ENCODE measurements around the gene CNTNAP2.
"Not testable (repeated sequence)": the region's sequence is repeated elsewhere in the genome, so short reads cannot be mapped to it uniquely, and the experiment has no call there.

CNTNAP2 gene

DNA sequence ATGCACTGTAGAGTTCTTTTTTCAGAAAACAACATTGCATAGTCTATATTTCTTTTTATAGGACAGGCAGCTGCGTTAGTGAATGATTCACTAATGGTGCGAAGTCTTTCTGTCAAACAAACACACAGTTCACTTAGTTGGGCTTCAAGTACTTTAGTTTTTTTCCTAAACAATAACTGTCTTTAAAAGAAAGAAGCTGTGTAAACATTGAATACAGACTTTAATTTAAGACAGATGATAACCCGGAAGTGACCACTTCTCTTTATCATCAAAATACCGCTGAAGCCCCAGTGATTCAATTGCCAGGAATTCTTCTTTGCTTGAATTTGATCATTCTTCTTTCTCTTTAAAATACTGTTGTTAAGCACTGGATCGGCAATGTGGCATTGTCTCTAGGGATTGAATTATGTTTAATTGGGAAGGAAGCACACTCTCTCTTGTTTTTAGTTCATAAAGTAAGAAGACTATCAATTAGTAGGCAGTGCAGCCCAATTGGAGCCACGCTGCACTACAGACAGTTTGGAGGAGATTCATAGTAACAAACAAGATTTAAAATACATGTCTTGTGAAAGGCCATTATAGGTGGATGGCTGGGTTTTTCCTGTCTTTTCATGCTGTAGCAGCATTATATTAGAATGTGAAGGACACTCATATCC lies 30.4 kb downstream of the CNTNAP2 start:
- no peak for DNase-seq (ENCODE audit: extremely low read depth in 1 of 2, low read depth in 1 of 2)

GRCh38 chr7:146150153-146150552 lies 33.6 kb downstream of the CNTNAP2 start:
- no peak for DNase-seq (ENCODE audit: extremely low read depth in 1 of 2, low read depth in 1 of 2)

GRCh38 chr7:146172112-146172511 lies 55.5 kb downstream of the CNTNAP2 start:
- DNase-seq (ENCODE audit: extremely low read depth in 1 of 2, low read depth in 1 of 2) = no peak

GRCh38 chr7:146175716-146176115 lies 59.1 kb downstream of the CNTNAP2 start:
- no peak for DNase-seq (ENCODE audit: extremely low read depth in 1 of 2, low read depth in 1 of 2)

DNA sequence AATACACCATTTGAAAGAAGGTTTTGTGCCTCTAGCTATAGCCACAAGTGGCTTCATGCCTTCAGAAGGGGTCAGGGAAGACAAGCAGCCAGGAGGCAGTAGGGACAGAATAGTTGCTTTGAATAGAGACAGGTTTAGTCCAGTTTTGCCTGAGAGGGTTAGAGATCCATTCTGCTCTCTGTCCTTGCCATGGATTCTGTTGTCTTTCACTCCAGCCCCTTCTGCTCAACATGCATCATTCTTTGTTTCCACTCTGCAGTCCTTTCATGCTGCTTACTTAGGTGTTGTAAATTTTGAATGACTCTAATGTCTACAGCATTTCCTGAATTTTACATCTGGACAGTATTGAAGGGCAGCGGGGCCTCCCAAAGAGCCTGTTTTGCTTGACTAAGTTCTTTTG lies 60.3 kb downstream of the CNTNAP2 start:
- no peak for DNase-seq (ENCODE audit: extremely low read depth in 1 of 2, low read depth in 1 of 2)

- no peak for DNase-seq (ENCODE audit: extremely low read depth in 1 of 2, low read depth in 1 of 2)
Observed at GRCh38 chr7:146177301-146177700, 60.7 kb downstream of the CNTNAP2 start.

DNA sequence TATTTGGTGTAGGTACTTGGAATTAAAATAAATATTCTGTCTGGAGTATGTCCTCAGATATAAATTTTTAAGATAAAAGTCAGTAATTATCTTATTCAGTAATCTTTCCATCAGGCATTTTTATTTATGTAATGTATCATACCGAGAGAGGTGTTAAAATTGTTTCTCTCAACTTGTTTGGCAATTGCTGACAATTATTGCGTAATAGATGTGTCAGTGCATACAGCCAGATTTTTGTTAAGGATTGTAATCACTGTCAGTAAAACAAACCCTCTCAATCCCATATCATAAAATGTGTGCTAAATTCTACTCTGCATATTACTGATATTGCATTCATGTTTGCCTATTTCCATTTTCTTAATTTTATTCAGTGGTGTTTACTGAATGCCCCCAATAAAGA lies 69.2 kb downstream of the CNTNAP2 start:
- no peak for DNase-seq (ENCODE audit: extremely low read depth in 1 of 2, low read depth in 1 of 2)

DNA sequence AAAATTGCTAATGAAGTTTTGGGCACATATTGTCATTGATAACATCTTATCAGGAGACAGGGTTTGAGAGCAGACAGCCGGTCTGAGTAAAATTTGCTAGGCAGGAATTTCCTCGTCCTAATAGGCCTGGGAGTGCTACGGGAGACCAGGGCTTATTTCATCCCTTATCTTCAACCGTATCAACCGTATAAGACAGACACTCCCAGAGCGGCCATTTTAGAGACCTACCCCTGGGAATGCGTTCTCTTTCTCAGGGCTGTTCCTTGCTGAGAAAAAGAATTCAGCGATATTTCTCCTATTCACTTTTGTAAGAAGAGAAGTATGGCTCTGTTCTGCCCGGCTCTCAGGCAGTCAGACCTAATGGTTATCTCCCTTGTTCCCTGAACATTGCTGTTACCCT lies 74.8 kb downstream of the CNTNAP2 start:
- not testable (repeated sequence) for DNase-seq (ENCODE audit: extremely low read depth in 1 of 2, low read depth in 1 of 2)

DNA sequence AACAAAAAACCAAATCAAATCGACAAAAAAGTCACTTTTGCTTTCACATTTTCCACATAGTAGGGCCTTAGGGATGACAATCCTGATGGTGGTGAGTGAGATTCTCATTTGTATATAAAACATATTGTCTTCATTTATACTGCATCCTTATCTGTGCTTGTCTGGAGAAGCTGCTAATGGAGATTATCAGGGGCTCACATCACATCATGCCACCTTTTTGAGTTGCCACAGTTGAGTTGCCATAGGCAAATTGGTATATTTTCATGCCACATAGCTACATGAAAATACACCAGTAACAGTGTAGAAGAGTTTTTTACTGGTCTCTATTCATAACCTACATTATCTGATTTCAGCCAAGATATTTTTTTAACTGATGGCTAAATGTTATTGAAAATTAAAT lies 85.3 kb downstream of the CNTNAP2 start:
- no peak for DNase-seq (ENCODE audit: extremely low read depth in 1 of 2, low read depth in 1 of 2)

DNA sequence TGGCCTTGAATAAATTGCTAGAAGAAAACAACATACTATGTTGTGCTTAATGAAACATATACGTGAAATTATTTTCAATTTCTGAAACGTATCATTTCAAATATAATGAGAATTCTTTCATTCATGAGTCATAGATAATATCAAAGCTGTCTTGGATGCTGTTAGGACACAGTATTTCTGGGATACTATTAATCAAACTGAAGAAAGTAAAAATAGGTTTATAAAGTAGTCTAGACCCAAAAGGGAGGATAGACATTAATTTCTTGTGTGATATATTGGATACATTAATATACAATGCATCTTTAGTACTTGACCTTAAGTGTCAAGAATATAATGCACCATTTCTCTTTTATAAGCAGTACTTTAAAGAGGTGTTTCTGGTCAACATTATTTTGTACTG lies 89.7 kb downstream of the CNTNAP2 start:
- no peak for DNase-seq (ENCODE audit: extremely low read depth in 1 of 2, low read depth in 1 of 2)

DNA sequence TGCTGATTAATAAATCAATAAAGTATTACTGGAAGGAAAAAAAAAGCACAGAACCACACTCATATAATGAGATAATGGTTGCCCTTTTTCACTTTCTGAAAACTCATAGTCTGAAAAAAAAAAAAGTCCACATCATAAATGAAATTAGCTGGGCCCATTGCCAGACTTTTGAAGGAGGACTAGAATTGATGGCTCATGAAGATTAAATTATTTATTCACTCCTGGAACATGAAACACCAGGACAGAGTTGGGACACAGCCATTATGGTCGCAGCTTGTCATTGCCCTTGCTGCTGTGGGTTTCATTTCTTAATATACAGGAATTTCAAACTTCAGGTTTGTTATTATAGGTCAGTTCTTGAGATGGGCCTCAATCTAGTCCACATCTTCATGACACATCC lies 91.9 kb downstream of the CNTNAP2 start:
- DNase-seq (ENCODE audit: extremely low read depth in 1 of 2, low read depth in 1 of 2) = no peak

- no peak for DNase-seq (ENCODE audit: extremely low read depth in 1 of 2, low read depth in 1 of 2)
Observed at GRCh38 chr7:146214842-146215241, 98.2 kb downstream of the CNTNAP2 start.

GRCh38 chr7:146216396-146217041 lies 99.9 kb downstream of the CNTNAP2 start:
- DNase-seq (ENCODE audit: extremely low read depth in 1 of 2, low read depth in 1 of 2) = no peak

DNA sequence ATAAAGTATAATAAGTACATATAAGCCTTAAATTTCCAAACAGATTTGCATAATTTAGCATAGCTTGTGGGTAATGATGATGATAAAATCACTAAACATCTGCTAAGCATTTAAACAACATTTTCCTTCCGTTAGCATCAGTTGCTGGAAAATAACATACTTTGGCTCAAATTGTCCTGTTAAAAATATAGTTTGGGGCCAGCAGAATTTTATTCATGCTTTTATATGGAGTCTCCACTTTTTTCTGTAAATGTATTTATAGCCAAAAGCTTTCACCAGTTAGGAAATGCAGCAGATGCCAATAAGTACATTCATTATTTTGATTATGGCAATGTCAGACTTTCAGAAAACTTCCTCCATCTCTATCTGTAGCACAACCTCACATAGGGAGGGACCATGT lies 107.2 kb downstream of the CNTNAP2 start:
- no peak for DNase-seq (ENCODE audit: extremely low read depth in 1 of 2, low read depth in 1 of 2)

GRCh38 chr7:146232604-146233003 lies 116.0 kb downstream of the CNTNAP2 start:
- no peak for DNase-seq (ENCODE audit: extremely low read depth in 1 of 2, low read depth in 1 of 2)

DNA sequence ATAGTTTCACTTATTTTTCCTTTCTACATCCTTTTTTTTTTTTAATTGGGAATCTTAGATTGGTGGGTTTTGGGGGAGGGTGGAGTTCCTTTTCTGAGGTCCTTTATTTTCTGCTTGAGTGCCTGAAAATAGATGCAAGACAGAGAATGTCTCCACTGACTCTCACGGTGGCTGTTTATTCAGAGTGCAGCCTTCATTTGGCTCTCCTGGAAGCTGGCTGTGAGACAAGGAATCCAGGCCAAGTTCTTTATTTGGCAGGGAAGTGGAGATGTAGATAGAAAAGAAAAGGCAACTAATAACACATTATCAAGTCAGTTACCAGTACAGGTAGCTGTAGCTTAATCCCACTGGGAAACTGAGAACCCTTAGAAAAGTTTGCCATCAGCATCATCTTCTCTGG lies 118.6 kb downstream of the CNTNAP2 start:
- DNase-seq (ENCODE audit: extremely low read depth in 1 of 2, low read depth in 1 of 2) = no peak

DNA sequence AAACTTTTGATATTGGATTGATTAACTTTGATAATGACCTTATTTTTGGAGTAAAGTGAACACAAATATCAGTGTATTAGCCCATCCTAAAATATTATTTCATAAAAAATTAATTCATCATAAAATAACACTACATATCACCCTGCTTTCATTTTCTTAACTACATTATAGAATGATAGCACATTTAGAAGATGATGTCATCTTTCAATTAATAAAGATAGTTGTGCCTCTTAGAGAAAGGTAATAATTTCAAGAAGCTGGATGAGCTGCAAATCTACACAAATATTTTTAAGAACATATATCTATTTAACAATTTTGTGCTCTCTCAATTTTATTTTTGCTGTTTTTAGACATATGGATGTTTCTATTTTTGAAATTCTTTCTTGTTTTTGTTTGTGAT lies 126.1 kb downstream of the CNTNAP2 start:
- DNase-seq (ENCODE audit: extremely low read depth in 1 of 2, low read depth in 1 of 2) = no peak

GRCh38 chr7:146247991-146248390 lies 131.4 kb downstream of the CNTNAP2 start:
- not testable (repeated sequence) for DNase-seq (ENCODE audit: extremely low read depth in 1 of 2, low read depth in 1 of 2)

DNA sequence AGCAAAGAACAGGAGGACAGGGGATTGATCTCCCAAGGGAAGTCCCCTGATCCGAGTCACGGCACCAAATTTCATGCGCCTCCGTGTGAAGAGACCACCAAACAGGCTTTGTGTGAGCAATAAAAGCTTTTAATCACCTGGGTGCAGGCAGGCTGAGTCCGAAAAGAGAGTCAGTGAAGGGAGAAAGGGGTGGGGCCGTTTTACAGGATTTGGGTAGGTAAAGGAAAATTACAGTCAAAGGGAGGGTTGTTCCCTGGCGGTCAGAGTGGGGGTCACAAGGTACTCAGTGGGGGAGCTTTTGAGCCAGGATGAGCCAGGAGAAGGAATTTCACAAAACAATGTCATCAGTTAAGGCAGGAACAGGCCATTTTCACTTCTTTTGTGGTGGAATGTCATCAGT lies 132.1 kb downstream of the CNTNAP2 start:
- DNase-seq (ENCODE audit: extremely low read depth in 1 of 2, low read depth in 1 of 2) = not testable (repeated sequence)

- DNase-seq (ENCODE audit: extremely low read depth in 1 of 2, low read depth in 1 of 2) = no peak
Observed at GRCh38 chr7:146249272-146249671, 132.7 kb downstream of the CNTNAP2 start.

DNA sequence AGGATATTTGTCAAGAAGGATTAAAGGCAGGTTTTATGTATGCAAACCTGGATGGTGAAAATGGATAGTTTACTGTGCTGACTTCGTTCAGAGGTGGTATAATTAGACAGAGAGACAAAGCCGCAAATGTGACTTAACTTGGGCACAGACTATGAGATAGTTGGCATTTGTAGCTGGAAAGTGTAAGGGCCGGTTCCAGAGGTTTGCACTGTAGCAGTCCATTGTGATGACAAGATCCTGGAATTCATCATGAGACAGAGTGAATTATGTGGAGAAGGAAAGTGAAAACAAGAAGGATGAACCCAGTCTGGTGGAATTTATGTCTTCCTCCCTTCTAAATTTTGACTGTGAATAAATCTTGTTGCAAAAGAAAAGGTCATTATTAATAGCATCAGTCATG lies 139.0 kb downstream of the CNTNAP2 start:
- DNase-seq (ENCODE audit: extremely low read depth in 1 of 2, low read depth in 1 of 2) = no peak

- DNase-seq (ENCODE audit: extremely low read depth in 1 of 2, low read depth in 1 of 2) = no peak
Observed at GRCh38 chr7:146262527-146262926, 145.9 kb downstream of the CNTNAP2 start.

GRCh38 chr7:146276888-146277287 lies 160.3 kb downstream of the CNTNAP2 start:
- no peak for DNase-seq (ENCODE audit: extremely low read depth in 1 of 2, low read depth in 1 of 2)
